K562 (cell line): ENCODE measurements around the gene NHSL2. TPM values are rescaled to one million over a fixed set of nuclear protein-coding genes. Genes with fewer than 3 reads are reported as not detected.

Experiments used
- ATF1 ChIP-seq, 2 experiments: fragments of 450-650 bp in 1 of 2; IDR thresholded peaks; 2 replicates each; pipeline ENCODE4 v1.6.1; 2016; ENCODE audit warnings: missing compliant biosample characterization in 1 of 2, missing genetic modification characterization in 1 of 2
- ATF7 ChIP-seq: fragments of 450-650 bp; IDR thresholded peaks from 2 replicates; pipeline ENCODE4 v1.7.1; 2014; ENCODE audit warnings: mild to moderate bottlenecking, moderate library complexity
- CLOCK ChIP-seq: fragments of 250-450 bp; sonication (Bioruptor Pico); IDR thresholded peaks from 2 replicates; pipeline ENCODE4 v1.4.0; 2020; ENCODE audit warnings: mild to moderate bottlenecking, moderate library complexity, borderline replicate concordance
- CREB5 ChIP-seq: fragments of 250-450 bp; sonication (Bioruptor Pico); IDR thresholded peaks from 2 replicates; pipeline ENCODE4 v1.5.0; 2020; ENCODE audit warnings: mild to moderate bottlenecking
- HDAC1 ChIP-seq, 2 experiments: fragments of 450-650 bp; IDR thresholded peaks; 2 replicates each; pipeline ENCODE4 v1.6.1; 2016 to 2017; ENCODE audit warnings: inconsistent platforms in 1 of 2, mild to moderate bottlenecking in 1 of 2, moderate library complexity in 1 of 2
- HDAC2 ChIP-seq: fragments of 450-650 bp; IDR thresholded peaks from 2 replicates; pipeline ENCODE4 v1.6.1; 2016; ENCODE audit warnings: mild to moderate bottlenecking
- KDM5B ChIP-seq: fragments of 200-600 bp; sonication (generic); IDR thresholded peaks from 2 replicates; pipeline ENCODE4 v1.6.1; 2012; ENCODE audit warnings: low read depth, mild to moderate bottlenecking, moderate library complexity, low read length, control low read depth, inconsistent platforms; ENCODE audit not compliant: insufficient replicate concordance
- MYBL2 ChIP-seq, 2 experiments: fragments of 450-650 bp in 1 of 2; sonication (generic) in 1 of 2; formaldehyde crosslinking in 1 of 2; IDR thresholded peaks; 2 replicates each; pipeline versions ENCODE4 v1.6.1 to v1.8.1; 2017 to 2022; ENCODE audit warnings: borderline replicate concordance in 1 of 2, inconsistent platforms in 1 of 2, low read depth in 1 of 2, mild to moderate bottlenecking in 1 of 2, missing genetic modification reagents in 1 of 2, moderate library complexity in 1 of 2
- SIN3B ChIP-seq: fragments of 450-650 bp; IDR thresholded peaks from 2 replicates; pipeline ENCODE4 v1.6.1; 2017; ENCODE audit warnings: low read depth, mild to moderate bottlenecking, moderate library complexity
- SIRT6 ChIP-seq: IDR thresholded peaks from one replicate; pipeline ENCODE4 v1.6.1; 2012; ENCODE audit warnings: low read depth, mild to moderate bottlenecking, control low read depth, inconsistent platforms, low read length, moderate library complexity
- TAF7 ChIP-seq: fragments of 450-650 bp; IDR thresholded peaks from 2 replicates; pipeline ENCODE4 v1.6.1; 2016; ENCODE audit warnings: missing genetic modification characterization, missing compliant biosample characterization
- USF1 ChIP-seq: sonication (generic); formaldehyde crosslinking; IDR thresholded peaks from 2 replicates; pipeline ENCODE4 v1.9.0; 2022; ENCODE audit warnings: mild to moderate bottlenecking, missing genetic modification reagents
- ZKSCAN1 ChIP-seq: fragments of 150-350 bp; IDR thresholded peaks from 2 replicates; pipeline ENCODE4 v1.6.1; 2016; ENCODE audit warnings: low read depth, low read length
- ZKSCAN3 ChIP-seq: fragments of 250-450 bp; sonication (Bioruptor Pico); IDR thresholded peaks from 2 replicates; pipeline ENCODE4 v1.4.0; 2020
- ZNF311 ChIP-seq: fragments of 250-450 bp; sonication (Bioruptor Pico); IDR thresholded peaks from 2 replicates; pipeline ENCODE4 v1.4.0; 2020; ENCODE audit warnings: mild to moderate bottlenecking, moderate library complexity
- ZNF444 ChIP-seq: fragments of 250-450 bp; sonication (Bioruptor Pico); IDR thresholded peaks from 2 replicates; pipeline ENCODE4 v1.4.0; 2020; ENCODE audit warnings: mild to moderate bottlenecking, moderate library complexity
- ZNF518B ChIP-seq: fragments of 250-450 bp; sonication (Bioruptor Pico); IDR thresholded peaks from 2 replicates; pipeline ENCODE4 v1.5.0; 2021; ENCODE audit warnings: mild to moderate bottlenecking, moderate library complexity
- polyA plus RNA-seq, 8 experiments: library from polyadenylated mRNA; depleted of rRNA in 4 of 8; stranded (reverse) in 5 of 8; unstranded in 3 of 8; fragments of >200 nt; fragmentation: Nextera tagmentation in 2 of 8; fragmentation: Illumina TruSeq in 1 of 8; extraction: Ambion mirVana in 2 of 8; extraction: Trizol in 1 of 8; gene quantifications; 2 replicates each; pipeline versions ENCODE4 v1.2.1 to v1.2.3, GENCODE V29; 2011 to 2014; ENCODE audit warnings: inconsistent platforms in 1 of 8, missing spikeins in 1 of 8
- total RNA-seq, 7 experiments: library from RNA; depleted of rRNA in 6 of 7; stranded (reverse); fragments of >200 nt in 6 of 7; fragmentation: Illumina TruSeq in 2 of 7; extraction: Trizol in 2 of 7; gene quantifications; 2 replicates each; pipeline versions ENCODE4 v1.2.1 to v1.2.3, GENCODE V29; 2011 to 2021; ENCODE audit warnings: low replicate concordance in 1 of 7

NHSL2 gene
- total and polyA plus RNA-seq, 9 of the 15 experiments (the other 6 are each of a cell fraction or from before 2014, with no cell fraction given), result 0.02 TPM; not detected in 8

GRCh38 chrX:72018277-72019112 is 107.8 kb downstream of the NHSL2 start (continued):
- TF ChIP-seq CREB5 (CRISPR knock-in tag), result no peak
- no peak for TF ChIP-seq HDAC2
- no peak for TF ChIP-seq MYBL2 (IDR thresholded peaks at IDR 0.05; ENCODE audit: low read depth)
- TF ChIP-seq MYBL2 (CRISPR knock-in tag; IDR thresholded peaks at IDR 0.05; ENCODE audit: borderline replicate concordance), result no peak
- TF ChIP-seq ZNF444 (CRISPR knock-in tag), result no peak
- TF ChIP-seq ZKSCAN1, result no peak
- no peak for TF ChIP-seq ATF1 (CRISPR knock-in tag; IDR thresholded peaks at IDR 0.05)
- no peak for TF ChIP-seq ATF1 (tag; IDR thresholded peaks at IDR 0.05)
- TF ChIP-seq SIN3B, result no peak
- TF ChIP-seq TAF7 (tag), result no peak
- no peak for TF ChIP-seq HDAC1 (IDR thresholded peaks at IDR 0.05)
- no peak; the same call in 1 of the 2 replicates for TF ChIP-seq USF1
- no peak for TF ChIP-seq KDM5B
- TF ChIP-seq ZKSCAN3 (CRISPR knock-in tag), result no peak
- no peak for TF ChIP-seq ZNF518B (CRISPR knock-in tag)
- no peak for TF ChIP-seq SIRT6
- no peak for TF ChIP-seq CLOCK
- TF ChIP-seq ATF7, result peak; percentile 58; the same call in 1 of the 2 replicates
- TF ChIP-seq ZNF311, result no peak
